ENCODE results near the gene ARHGEF28.

- TF ChIP-seq REST (IDR thresholded peaks at IDR 0.05; ENCODE audit: borderline replicate concordance) (no peak), REST (CRISPR knock-in tag; IDR thresholded peaks at IDR 0.05; ENCODE audit: low read depth) (no peak), MXI1 (IDR thresholded peaks at IDR 0.05; ENCODE audit: low read depth, low read length) (no peak), CTCF (IDR thresholded peaks at IDR 0.05 in 2 of 3, conservative IDR thresholded peaks at IDR 0.05 in 1 of 3; ENCODE audit: insufficient read depth in 2 of 3, low read depth in 1 of 3, low read length in 3 of 3) (no peak), SREBF1 (IDR thresholded peaks at IDR 0.05; ENCODE audit: borderline replicate concordance, low read depth, low read length) (no peak), MAZ (CRISPR knock-in tag; conservative IDR thresholded peaks at IDR 0.05 in 1 of 2, IDR thresholded peaks at IDR 0.05 in 1 of 2) (no peak), RCOR1 (IDR thresholded peaks at IDR 0.05; ENCODE audit: borderline replicate concordance in 1 of 2, low read depth in 2 of 2, low read length in 2 of 2) (no peak), POLR2A (conservative IDR thresholded peaks at IDR 0.05) (no peak), NR1H2 (CRISPR knock-in tag; IDR thresholded peaks at IDR 0.05) (no peak), TFAP4 (CRISPR knock-in tag; IDR thresholded peaks at IDR 0.05; ENCODE audit: borderline replicate concordance) (no peak), JUND (IDR thresholded peaks at IDR 0.05; ENCODE audit: borderline replicate concordance, low read depth, low read length) (no peak), JUND (tag; IDR thresholded peaks at IDR 0.05; ENCODE audit: borderline replicate concordance, low read depth, low read length) (no peak), ZNF324 (CRISPR knock-in tag; IDR thresholded peaks at IDR 0.05) (no peak), ZNF124 (CRISPR knock-in tag; IDR thresholded peaks at IDR 0.05) (no peak), FOXK1 (CRISPR knock-in tag; IDR thresholded peaks at IDR 0.05; ENCODE audit: borderline replicate concordance) (no peak)
Measured at GRCh38 chr5:73942783-73943182, 316.8 kb downstream of the ARHGEF28 start.
